GM18951 (cell line): ENCODE results near the gene VPS41.
"Not testable (repeated sequence)": the region's sequence is repeated elsewhere in the genome, so short reads cannot be mapped to it uniquely, and the experiment has no call there.

Experiments
- POLR2A ChIP-seq: IDR thresholded peaks from 4 replicates; pipeline ENCODE4 v1.6.1; 2011; ENCODE audit warnings: mild to moderate bottlenecking; ENCODE audit not compliant: insufficient read length, insufficient read depth; ENCODE audit errors: extremely low read depth
- in situ Hi-C: fragments of 300-500 bp; cut with MboI; formaldehyde crosslinking; loops from one replicate; pipeline ENCODE4 v1.12.0; 2022; ENCODE audit warnings: low sequenced_read_pairs, mixed read lengths, inconsistent platforms; ENCODE audit not compliant: unreplicated experiment

Gene VPS41

GRCh38 chr7:38908759-38909335 is at the start of gene VPS41:
VPS41 (minus strand) TSS chr7:38909191; CDS start chr7:38909174, 17 bp downstream.
- TF ChIP-seq POLR2A, result peak; percentile 70
- in situ Hi-C loops, result no loop called here

GRCh38 chr7:38955892-38956291 is 46.9 kb upstream of the VPS41 start:
- in situ Hi-C loops, result no loop called here
- no peak for TF ChIP-seq POLR2A

GRCh38 chr7:38953971-38954370 is 45.0 kb upstream of the VPS41 start:
- no peak for TF ChIP-seq POLR2A
- in situ Hi-C loops, result no loop called here

- in situ Hi-C loops, result no loop called here
Measured at GRCh38 chr7:38953227-38953626, 44.2 kb upstream of the VPS41 start.

GRCh38 chr7:38951213-38951612 is 42.2 kb upstream of the VPS41 start:
- in situ Hi-C loops, result no loop called here
- no peak for TF ChIP-seq POLR2A

More at GRCh38 chr7:38953227-38953626, 44.2 kb upstream of the VPS41 start:
- no peak for TF ChIP-seq POLR2A

GRCh38 chr7:38950309-38950708 is 41.3 kb upstream of the VPS41 start:
- no peak for TF ChIP-seq POLR2A
- in situ Hi-C loops, result no loop called here

GRCh38 chr7:38947541-38947940 is 38.5 kb upstream of the VPS41 start:
- in situ Hi-C loops, result not testable (repeated sequence)

GRCh38 chr7:38942431-38943051 is 33.5 kb upstream of the VPS41 start:
- in situ Hi-C loops, result no loop called here

GRCh38 chr7:38940774-38941173 is 31.8 kb upstream of the VPS41 start:
- in situ Hi-C loops, result no loop called here
- no peak for TF ChIP-seq POLR2A

More at GRCh38 chr7:38942431-38943051, 33.5 kb upstream of the VPS41 start:
- no peak for TF ChIP-seq POLR2A

GRCh38 chr7:38938589-38938988 is 29.6 kb upstream of the VPS41 start:
- TF ChIP-seq POLR2A, result no peak
- in situ Hi-C loops, result loop anchor here (10.0 kb wide), 1 partner anchor 526 kb away; no protein-coding TSS in a partner anchor

- in situ Hi-C loops, result loop anchor here (10.0 kb wide), 1 partner anchor 527 kb away; no protein-coding TSS in a partner anchor
- TF ChIP-seq POLR2A, result no peak
Measured at GRCh38 chr7:38938001-38938485, 29.1 kb upstream of the VPS41 start.

GRCh38 chr7:38936641-38937040 is 27.6 kb upstream of the VPS41 start:
- in situ Hi-C loops, result loop anchor here (10.0 kb wide), 1 partner anchor 528 kb away; no protein-coding TSS in a partner anchor
- TF ChIP-seq POLR2A, result no peak

- in situ Hi-C loops, result loop anchor here (10.0 kb wide), 1 partner anchor 530 kb away; no protein-coding TSS in a partner anchor
- no peak for TF ChIP-seq POLR2A
Measured at GRCh38 chr7:38934536-38934935, 25.5 kb upstream of the VPS41 start.

- TF ChIP-seq POLR2A, result no peak
- in situ Hi-C loops, result loop anchor here (10.0 kb wide), 1 partner anchor 531 kb away; no protein-coding TSS in a partner anchor
Measured at GRCh38 chr7:38934051-38934450, 25.1 kb upstream of the VPS41 start.

- TF ChIP-seq POLR2A, result no peak
- in situ Hi-C loops, result loop anchor here (10.0 kb wide), 1 partner anchor 532 kb away; no protein-coding TSS in a partner anchor
Measured at GRCh38 chr7:38932509-38933168, 23.6 kb upstream of the VPS41 start.
